AG09309 (cell line): ENCODE measurements around the gene WDFY2.

ENCODE experiments used
- DNase-seq: peaks from one replicate; pipeline ENCODE4 v3.0.0-alpha.2; 2010; ENCODE audit warnings: low read depth
- H3K4me3 ChIP-seq: 2 replicates; pipeline ENCODE4 v1.5.1; 2011; ENCODE audit warnings: mild to moderate bottlenecking, low read depth, low read length, moderate library complexity; ENCODE audit not compliant: control insufficient read depth
- TF ChIP-seq, protein P1 (sequence below): IDR thresholded peaks from 2 replicates; pipeline ENCODE4 v1.5.1; 2011; ENCODE audit warnings: mild to moderate bottlenecking, low read depth, low read length, inconsistent platforms; ENCODE audit not compliant: insufficient read depth, control insufficient read depth; ENCODE audit errors: missing control alignments

The WDFY2 gene

DNA sequence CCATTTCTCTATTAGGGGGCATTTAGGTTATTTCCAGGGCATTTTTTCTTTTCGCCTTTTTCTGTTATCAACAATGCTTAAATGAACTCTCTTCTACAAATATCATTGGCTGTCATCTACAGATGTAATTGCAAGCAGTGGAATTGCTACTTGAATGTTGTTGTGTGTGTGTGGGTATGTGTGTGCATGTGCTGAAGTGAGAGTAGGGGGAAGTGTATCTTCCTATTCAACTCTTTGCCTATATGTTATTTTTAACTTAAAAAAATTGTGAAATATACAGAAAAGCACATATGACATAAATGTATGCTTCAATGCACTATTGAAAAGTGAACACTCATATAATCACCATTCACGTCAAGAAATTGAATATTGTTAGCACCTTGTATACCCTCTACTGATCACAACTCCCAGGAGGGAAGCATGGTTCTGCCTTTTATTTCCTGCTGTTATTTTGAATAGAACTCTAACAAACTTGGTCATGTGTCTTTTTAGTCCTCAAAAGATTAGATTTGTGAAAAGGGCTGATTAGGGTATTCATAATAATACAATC lies 24.7 kb downstream of the WDFY2 start:
- TF ChIP-seq, protein P1, sequence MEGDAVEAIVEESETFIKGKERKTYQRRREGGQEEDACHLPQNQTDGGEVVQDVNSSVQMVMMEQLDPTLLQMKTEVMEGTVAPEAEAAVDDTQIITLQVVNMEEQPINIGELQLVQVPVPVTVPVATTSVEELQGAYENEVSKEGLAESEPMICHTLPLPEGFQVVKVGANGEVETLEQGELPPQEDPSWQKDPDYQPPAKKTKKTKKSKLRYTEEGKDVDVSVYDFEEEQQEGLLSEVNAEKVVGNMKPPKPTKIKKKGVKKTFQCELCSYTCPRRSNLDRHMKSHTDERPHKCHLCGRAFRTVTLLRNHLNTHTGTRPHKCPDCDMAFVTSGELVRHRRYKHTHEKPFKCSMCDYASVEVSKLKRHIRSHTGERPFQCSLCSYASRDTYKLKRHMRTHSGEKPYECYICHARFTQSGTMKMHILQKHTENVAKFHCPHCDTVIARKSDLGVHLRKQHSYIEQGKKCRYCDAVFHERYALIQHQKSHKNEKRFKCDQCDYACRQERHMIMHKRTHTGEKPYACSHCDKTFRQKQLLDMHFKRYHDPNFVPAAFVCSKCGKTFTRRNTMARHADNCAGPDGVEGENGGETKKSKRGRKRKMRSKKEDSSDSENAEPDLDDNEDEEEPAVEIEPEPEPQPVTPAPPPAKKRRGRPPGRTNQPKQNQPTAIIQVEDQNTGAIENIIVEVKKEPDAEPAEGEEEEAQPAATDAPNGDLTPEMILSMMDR, result no peak
- no peak for DNase-seq
- H3K4me3 ChIP-seq, result no peak overlapping the region

DNA sequence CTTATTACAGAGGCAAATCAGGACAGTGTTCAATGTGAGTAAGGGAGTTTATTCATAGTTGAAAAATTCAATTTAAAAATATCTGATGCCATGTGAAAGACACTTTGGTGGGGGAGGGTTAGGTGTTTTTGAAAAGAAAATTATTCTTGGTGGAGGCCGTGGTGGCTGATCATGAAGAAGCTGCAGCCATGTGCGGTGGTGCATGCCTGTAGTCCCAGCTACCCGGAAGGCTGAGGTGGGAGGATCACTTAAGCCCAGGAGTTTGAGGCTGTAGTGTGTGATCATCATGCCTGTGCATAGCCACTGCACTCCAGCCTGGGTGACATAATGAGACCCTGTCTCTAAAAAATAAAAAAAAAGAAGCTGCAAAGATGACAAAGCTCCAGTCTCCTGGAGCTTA lies 28.6 kb downstream of the WDFY2 start:
- H3K4me3 ChIP-seq, result no peak overlapping the region
- TF ChIP-seq, protein P1, result no peak
- DNase-seq, result no peak

DNA sequence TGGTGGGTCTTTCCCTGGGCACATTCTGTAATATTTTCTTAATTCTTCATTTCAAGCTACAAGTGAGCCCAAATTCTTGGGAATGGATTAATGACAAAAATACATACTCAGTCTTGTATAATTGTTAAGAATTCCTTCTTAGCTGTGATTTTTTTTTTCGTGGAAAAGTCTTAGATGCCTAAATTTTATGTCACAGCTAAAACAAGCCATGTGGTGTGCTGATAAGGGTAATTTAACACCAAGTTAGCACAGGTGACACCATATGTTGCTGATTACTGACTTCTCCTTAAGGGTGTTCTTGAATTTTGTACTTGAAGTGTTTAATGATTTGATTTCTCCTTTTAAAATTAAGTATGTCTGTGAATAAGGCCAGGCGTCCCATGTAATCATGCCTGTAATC lies 29.3 kb downstream of the WDFY2 start:
- no peak for DNase-seq
- no peak overlapping the region for H3K4me3 ChIP-seq
- TF ChIP-seq, protein P1, result no peak

GRCh38 chr13:51614350-51614786 lies 30.1 kb downstream of the WDFY2 start:
- DNase-seq, result no peak
- no peak overlapping the region for H3K4me3 ChIP-seq
- TF ChIP-seq, protein P1, result no peak

DNA sequence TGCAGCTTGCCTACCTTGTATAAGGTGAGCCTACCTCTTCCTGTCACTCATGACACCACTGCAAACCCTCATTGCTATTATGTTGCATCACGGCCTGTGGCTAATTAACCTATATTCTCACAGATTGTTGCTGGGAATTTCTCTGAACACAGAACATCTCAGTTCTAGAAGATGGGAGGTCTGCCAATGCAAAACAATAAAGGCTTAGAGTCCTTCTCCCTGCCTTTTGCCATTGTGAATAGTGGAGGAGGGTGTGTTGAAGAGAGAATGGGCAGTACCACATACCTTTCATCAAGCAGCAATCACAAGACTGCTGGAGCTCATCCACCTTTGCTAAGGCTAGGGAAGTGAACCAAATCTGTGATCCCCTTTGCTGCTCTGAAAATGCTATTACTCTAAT lies 34.4 kb downstream of the WDFY2 start:
- TF ChIP-seq, protein P1, result no peak
- H3K4me3 ChIP-seq, result no peak overlapping the region
- DNase-seq, result no peak

DNA sequence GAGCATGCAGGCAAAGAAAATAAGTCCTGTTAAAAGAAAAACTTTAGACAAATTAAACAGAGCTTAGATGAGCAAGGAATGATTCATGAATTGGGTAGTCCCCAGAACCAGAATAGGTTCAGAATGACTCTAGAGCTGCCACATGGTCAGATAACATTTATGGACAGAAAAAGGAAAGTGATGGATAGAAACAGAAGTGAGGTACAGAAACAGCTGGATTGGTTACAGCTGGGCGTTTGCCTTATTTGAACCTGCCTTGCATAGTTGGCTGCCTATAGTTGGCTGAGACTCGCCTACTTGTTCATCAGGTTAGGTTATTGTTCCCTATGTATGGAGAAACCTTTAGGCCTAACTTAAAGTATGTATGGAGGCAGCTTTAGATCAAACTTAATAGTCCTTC lies 35.4 kb downstream of the WDFY2 start:
- peak; percentile 45 for DNase-seq
- TF ChIP-seq, protein P1, result no peak
- H3K4me3 ChIP-seq, result no peak overlapping the region
